HL-60 (cell line): ENCODE measurements around the gene CTIF.

ENCODE experiments used
- DNase-seq, 2 experiments: peaks; one replicate each; pipeline ENCODE4 v3.0.0-alpha.2; 2010 to 2020; ENCODE audit warnings: low read depth in 1 of 2, low spot score in 1 of 2
- H3K27ac ChIP-seq: fragments of 250-450 bp; sonication (Bioruptor Pico); replicated peaks from 2 replicates; pipeline ENCODE4 v1.5.1; 2020; ENCODE audit warnings: mild to moderate bottlenecking, moderate library complexity
- H3K27me3 ChIP-seq: fragments of 250-450 bp; sonication (Bioruptor Pico); 2 replicates; pipeline ENCODE4 v1.5.1; 2021; ENCODE audit warnings: mild to moderate bottlenecking, moderate library complexity; ENCODE audit not compliant: insufficient read depth, poor library complexity, severe bottlenecking
- H3K4me3 ChIP-seq: replicated peaks from 2 replicates; pipeline ENCODE4 v1.5.1; 2011; ENCODE audit warnings: mild to moderate bottlenecking, control low read depth, low read length; ENCODE audit not compliant: insufficient read depth
- CTCF ChIP-seq: IDR thresholded peaks from one replicate; pipeline ENCODE4 v1.5.1; 2011; ENCODE audit warnings: low read length, control low read depth, inconsistent platforms; ENCODE audit not compliant: insufficient read depth
- GABPA ChIP-seq: IDR thresholded peaks from 2 replicates; pipeline ENCODE4 v1.6.1; 2012; ENCODE audit warnings: low read depth
- POLR2AphosphoS5 ChIP-seq: IDR thresholded peaks from 2 replicates; pipeline ENCODE4 v1.6.1; 2012; ENCODE audit warnings: low read depth
- REST ChIP-seq: IDR thresholded peaks from 2 replicates; pipeline ENCODE4 v1.6.1; 2012; ENCODE audit warnings: low read depth; ENCODE audit not compliant: insufficient replicate concordance
- SPI1 ChIP-seq: IDR thresholded peaks from 2 replicates; pipeline ENCODE4 v1.6.1; 2012; ENCODE audit warnings: low read depth, mild to moderate bottlenecking, borderline replicate concordance

The CTIF gene

DNA sequence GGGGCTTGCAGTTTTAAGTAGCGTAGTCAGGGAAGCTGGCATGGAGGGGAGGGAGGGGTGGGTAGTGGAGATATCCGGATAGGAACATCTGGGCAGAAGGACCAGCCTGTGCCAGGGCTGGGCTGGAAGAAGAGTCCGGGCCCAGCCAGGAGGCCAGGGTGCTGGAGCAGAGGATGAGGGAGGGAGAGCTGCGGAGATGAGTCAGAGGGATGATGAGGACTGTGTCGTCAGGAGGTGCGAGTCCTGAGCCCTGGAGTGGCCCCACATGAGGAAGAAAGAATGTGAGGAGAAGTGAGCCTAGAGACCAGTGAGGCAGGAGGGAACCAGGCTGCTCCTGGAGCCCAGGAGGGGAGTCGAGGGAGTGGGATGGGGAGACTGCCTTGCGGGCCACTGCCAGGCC is 82.4 kb downstream of the CTIF start:
- H3K4me3 ChIP-seq: no peak overlapping the region
- DNase-seq: no peak
- H3K27me3 ChIP-seq: no peaks in the 10 kb centered on the region
- TF ChIP-seq REST: no peak
- TF ChIP-seq SPI1: no peak
- no peak for TF ChIP-seq GABPA
- TF ChIP-seq POLR2AphosphoS5: no peak
- no peak for TF ChIP-seq CTCF
- H3K27ac ChIP-seq: no peak overlapping the region

DNA sequence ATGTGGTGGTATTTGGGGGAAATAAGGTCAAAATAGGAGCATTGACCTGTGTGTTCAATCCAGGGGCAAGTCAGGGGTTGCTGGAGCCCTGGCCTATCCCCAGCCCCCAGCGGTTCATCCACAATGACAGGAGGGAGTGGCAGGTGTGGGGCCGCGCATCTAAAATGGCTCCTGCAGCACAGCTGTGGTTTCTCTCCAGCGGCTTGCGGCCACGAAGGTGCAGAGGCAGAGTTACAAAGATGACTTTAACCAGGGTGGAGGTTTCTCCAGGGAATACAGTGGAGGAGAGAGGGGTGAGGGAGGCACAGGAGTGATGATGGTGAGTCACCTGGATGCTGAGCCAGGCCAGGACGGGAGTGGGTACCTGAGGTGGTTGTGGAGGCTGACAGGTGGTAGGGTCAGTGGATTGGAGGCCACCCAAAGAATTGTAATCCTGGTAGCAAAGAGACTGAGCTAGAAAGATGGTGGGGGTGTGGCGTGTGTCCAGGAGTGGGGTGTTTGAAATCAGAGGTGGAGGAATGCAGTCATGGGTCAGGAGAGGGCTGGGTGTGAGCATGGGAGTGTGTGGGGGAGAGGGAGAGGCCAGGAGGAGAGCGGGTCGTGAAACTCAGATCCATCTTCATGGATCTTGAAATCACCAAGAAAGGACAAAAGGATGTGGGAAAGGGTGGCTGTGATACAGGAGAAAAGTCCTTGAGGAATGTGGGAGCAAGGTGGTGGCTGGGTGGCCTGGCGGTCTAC is 83.2 kb downstream of the CTIF start:
- Histone ChIP-seq H3K4me3 (no peak overlapping the region), H3K27ac (no peak overlapping the region), H3K27me3 (no peaks in the 10 kb centered on the region)
- DNase-seq: no peak
- TF ChIP-seq SPI1: no peak
- TF ChIP-seq POLR2AphosphoS5: no peak
- TF ChIP-seq CTCF: no peak
- TF ChIP-seq GABPA: no peak
- no peak for TF ChIP-seq REST

- Histone ChIP-seq H3K4me3 (no peak overlapping the region), H3K27me3 (no peaks in the 10 kb centered on the region), H3K27ac (no peak overlapping the region)
- DNase-seq: no peak
- TF ChIP-seq SPI1: no peak
- TF ChIP-seq CTCF: no peak
- no peak for TF ChIP-seq POLR2AphosphoS5
- TF ChIP-seq REST: no peak
- TF ChIP-seq GABPA: no peak
Measured at GRCh38 chr18:48622911-48623431, 84.1 kb downstream of the CTIF start.
